ENCODE data around the gene EXOC3. TPM values are rescaled to one million over a fixed set of nuclear protein-coding genes. Genes with fewer than 3 reads are reported as not detected.

EXOC3 gene
- polyA plus RNA-seq, 12 donors, result 28.6 to 44.6 (median 35.4) TPM; not detected in 1

Other genes starting within 250 kb of the EXOC3 start
- gene CCDC127, start 225.0 kb upstream of the EXOC3 start, polyA plus RNA-seq (ENCODE audit: insufficient read length in 12 of 12), result 10 to 100 TPM in 3 of 12 donors, 1 to 10 TPM in 8, not detected in 1; 8.4 to 12.1 (median 9.2) TPM
- 100 to 1,000 TPM in 4 of 12 donors, 10 to 100 TPM in 7, not detected in 1; 76.2 to 112 (median 92.8) TPM for gene SDHA, start 224.9 kb upstream of the EXOC3 start, polyA plus RNA-seq (ENCODE audit: insufficient read length in 12 of 12)
- 10 to 100 TPM in 11 of 12 donors, not detected in 1; 54.1 to 89.4 (median 68.9) TPM for gene PDCD6, start 171.5 kb upstream of the EXOC3 start, polyA plus RNA-seq (ENCODE audit: insufficient read length in 12 of 12)
- gene AHRR, start 121.5 kb upstream of the EXOC3 start, polyA plus RNA-seq (ENCODE audit: insufficient read length in 12 of 12), result 10 to 100 TPM in 1 of 12 donors, 1 to 10 TPM in 9, not detected in 2; 1.4 to 11.9 (median 2.0) TPM
- gene SLC9A3, start 81.3 kb downstream of the EXOC3 start, polyA plus RNA-seq (ENCODE audit: insufficient read length in 12 of 12), result 1 to 10 TPM in 11 of 12 donors, not detected in 1; 1.6 to 6.9 (median 2.3) TPM
- 1 to 10 TPM in 10 of 12 donors, not detected in 2; 3.1 to 7.5 (median 4.2) TPM for gene CEP72, start 169.2 kb downstream of the EXOC3 start, polyA plus RNA-seq (ENCODE audit: insufficient read length in 12 of 12)

Measured in muscle of arm (tissue), 12 donors.